ENCODE results near the gene LYPLA2.
"Not testable (repeated sequence)": the region's sequence is repeated elsewhere in the genome, so short reads cannot be mapped to it uniquely, and the experiment has no call there.

LYPLA2 gene

GRCh38 chr1:23779826-23780371 is 11.0 kb upstream of the LYPLA2 start:
- DNase-seq = no peak

DNA sequence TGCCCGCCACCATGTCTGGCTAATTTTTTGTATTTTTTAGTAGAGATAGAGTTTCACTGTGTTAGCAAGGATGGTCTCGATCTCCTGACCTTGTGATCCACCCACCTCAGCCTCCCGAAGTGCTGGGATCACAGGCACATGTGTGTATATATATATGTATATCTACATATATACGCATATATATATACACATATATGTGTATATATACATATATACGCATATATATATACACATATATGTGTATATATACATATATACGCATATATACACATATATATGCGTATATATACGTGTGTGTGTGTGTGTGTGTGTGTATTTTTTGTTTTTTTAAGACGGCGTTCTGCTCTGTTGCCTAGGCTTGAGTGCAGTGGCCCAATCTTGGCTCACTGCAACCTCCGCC is 7.8 kb upstream of the LYPLA2 start:
- not testable (repeated sequence) for DNase-seq

GRCh38 chr1:23784846-23785245 is 6.1 kb upstream of the LYPLA2 start:
- no peak for DNase-seq

DNA sequence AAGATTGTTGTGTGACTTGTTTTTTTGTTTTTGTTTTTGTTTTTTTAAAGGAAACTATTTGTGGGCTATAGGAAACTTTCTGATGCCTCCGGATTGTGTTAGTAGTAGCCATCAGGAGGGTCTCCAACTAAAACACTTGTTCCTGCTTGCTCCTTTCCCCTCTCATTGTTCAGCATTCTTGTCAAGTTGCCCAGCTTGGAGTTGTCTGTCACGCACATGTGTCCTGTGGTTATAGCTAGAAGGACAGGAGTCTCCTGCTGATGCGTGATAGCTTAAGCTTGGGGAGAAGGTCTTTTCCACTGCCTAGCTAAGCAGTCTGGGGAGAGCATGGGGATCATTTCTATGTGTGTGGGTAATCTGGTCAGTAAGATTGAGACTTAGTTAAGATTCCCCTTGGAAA is 3.2 kb upstream of the LYPLA2 start:
- DNase-seq = no peak

- no peak for DNase-seq
Observed at GRCh38 chr1:23788695-23789094, 2.2 kb upstream of the LYPLA2 start.

DNA sequence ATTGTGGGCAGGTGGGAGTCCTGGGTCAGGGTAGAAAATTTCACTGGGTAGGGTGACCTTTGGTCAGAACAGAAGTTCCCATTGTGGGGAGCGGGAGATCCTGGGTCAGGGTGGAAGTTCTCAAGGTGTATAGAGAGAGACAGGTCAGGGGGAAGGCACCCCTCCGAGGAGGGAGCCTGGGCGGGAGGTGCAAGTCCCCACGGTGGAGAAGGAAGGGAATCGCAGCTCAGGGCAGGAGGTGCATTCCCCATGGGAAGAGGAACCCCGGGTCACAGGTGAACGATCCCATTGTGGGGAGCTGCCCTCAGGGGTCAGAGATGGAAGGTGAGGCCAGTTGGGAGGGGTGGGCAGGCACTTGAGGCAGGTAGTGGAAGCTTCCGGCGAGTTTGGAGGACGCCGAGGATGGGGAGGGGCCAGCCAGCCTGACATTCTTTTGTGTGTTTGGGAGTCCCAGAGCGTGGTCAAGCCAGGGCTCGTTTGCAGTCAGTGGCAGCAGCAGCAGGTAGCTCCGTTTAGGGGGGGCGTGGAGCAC is 637 bp downstream of the LYPLA2 start:
- DNase-seq = no peak

DNA sequence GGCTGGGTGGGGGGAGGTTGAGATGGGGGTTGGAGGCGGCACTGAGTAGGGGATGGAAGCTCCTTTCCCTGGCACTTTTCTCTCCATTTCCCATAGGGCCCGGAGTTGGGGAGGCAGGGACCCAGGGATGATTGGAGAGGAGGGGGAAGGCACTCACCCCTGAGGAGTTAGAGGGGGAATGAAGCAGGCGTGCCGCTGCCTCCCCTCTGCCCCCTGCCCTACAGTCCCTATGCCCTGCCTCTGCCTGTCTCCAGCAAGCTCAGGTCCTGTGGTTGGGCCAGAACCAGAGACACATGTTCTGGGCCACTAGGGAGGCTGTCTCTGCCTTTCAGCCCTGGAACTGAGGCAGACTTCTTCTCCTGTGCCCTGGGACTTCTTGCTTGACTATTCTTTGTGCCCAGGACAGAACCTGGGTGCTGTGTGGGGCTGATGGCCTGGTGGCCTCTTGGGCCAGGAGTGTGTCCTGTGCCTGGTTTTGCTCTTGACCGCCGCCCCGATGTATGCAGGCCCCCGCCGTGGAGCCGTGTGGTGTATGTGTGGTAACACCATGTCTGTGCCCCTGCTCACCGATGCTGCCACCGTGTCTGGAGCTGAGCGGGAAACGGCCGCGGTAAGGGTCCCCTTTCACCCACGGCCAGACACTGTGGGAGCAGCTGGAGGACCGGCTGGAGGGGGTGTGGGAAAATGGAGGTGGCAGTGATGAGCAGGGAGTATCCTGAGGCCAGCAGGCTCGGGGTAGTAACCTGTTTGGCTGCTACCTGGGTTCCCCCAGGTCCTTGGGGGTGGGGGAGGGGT is 1.4 kb downstream of the LYPLA2 start:
- no peak for DNase-seq

- DNase-seq = no peak
Observed at GRCh38 chr1:23793018-23793781, 2.3 kb downstream of the LYPLA2 start.

GRCh38 chr1:23793861-23794731 is 3.2 kb downstream of the LYPLA2 start:
- no peak for DNase-seq

GRCh38 chr1:23794732-23795182 is 3.8 kb downstream of the LYPLA2 start:
- not testable (repeated sequence) for DNase-seq

GRCh38 chr1:23795676-23796465 is 4.9 kb downstream of the LYPLA2 start:
- DNase-seq = no peak

- no peak for DNase-seq
Observed at GRCh38 chr1:23796466-23797271, 5.7 kb downstream of the LYPLA2 start.

DNA sequence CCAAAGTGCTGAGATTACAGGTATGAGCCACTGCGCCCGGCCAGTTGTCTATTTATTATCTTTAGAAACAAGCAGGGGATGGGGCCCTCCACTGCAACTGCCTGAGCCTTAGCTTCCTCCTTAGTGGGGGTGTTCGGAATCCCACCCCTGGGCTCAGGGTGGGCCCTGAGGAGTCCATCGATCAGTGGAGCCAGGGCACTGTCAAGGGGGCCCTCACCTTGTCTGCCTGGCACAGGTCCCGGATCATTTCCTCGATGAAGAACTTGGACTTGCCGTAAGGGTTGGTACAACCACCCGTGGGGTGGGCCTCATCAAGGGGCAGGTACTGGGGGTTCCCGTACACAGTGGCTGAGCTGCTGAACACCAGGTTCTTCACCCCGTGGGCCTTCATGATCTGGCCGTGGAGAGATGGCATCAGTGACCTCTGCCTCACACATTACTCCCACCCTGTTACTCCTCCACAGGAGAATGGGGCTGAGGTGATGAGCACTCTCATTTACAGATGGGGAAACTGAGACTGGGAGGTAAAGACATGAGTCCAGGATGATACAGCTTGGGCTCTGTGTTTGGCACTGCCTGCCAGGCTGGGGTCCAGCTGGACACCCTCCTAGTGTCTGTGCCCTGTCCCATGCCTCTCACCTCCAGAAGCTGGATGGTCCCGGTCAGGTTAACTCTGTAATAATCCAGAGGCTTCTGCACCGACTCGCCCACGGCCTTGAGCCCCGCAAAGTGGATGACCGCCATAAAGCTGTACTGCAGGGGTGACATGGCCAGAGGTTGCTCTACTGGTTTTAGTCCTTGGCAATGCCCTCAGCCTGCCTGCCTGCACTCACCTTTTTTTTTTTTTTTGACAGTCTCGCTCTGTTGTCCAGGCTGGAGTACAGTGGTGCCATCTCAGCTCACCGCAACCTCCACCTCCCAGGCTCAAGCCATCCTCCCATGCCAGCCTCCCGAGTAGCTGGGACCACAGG is 6.8 kb downstream of the LYPLA2 start:
- DNase-seq = no peak

DNA sequence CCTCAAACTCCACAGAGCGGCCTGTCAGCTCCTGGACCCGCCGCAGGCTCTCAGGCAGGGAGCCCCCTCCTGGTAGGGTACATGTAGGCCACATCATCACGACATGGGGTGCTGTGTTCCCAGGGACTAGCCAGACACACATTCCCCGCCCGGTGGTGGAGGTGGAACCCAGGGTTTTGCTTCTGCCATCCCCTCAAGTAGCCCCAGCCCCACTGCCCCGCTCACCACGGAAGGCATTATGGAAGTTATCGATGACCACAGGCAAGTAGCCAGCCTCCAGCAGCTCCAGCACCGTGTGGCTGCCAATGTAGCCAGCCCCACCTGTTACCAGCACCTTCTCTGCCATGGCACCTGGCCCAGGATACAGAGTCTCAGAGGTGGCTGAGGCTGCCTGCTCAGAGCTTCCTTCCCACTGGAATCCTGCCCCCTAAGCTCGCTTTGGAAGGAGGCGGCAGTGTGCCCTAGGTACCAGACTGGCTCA is 7.8 kb downstream of the LYPLA2 start:
- no peak for DNase-seq

GRCh38 chr1:23799255-23799569 is 8.3 kb downstream of the LYPLA2 start:
- DNase-seq = no peak

GRCh38 chr1:23799570-23800399 is 8.8 kb downstream of the LYPLA2 start:
- DNase-seq = no peak

DNA sequence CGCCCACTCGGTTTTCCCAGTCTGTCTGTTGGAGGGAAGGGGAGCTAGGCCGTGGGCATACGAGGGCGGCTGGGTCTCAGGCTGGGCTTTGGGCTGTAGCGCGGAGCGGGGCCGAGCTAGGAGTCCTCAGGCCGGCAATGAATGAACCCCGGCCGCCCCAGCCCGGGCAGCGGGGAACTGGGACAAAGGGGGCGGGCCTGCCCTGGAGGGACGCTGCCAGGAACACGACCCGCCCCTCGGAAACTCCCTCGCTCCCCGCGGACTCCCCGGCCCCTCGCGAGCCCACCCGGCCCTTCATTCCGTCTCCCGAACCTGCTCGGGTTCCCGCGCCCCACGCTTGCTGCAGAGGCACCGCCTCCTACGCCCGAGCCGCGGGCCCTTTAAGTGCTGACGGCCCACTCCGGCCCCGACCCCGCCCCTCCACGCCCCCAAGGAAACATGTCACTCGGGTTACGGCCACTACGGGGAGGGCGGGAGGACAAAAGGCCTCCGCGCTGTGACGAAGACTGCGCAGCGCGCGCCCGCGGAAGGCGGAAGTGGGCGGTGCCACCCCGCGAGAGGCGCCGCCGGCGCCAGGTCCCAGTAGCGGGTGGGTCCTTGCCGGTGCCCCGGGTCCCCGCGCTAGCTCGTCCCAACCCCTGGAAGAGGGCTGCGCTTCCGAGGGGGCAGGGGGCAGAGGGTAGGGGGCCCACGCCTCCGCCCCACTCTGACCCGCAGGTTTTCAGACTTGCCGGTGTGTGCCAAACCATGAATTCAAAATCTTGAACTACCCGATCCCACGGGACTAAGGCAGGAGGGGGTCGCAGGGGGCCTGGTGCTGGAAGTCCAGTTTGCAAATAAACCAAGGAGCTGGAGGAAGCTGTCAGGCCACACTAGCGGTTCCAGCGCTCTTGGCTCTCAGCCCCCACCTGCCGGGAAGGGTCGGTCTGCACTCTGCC is 9.7 kb downstream of the LYPLA2 start, which contains the start of gene GALE:
GALE (minus strand) TSS at position 355 of the 938 bp plus-strand sequence. CDS start 1,747 bp downstream, outside the sequence.
- peak; percentile 68 for DNase-seq

Measured in NCI-H1694 (cell line).